Measurements from ENCODE around the gene CDCP2. TPM values are rescaled to one million over a fixed set of nuclear protein-coding genes. Genes with fewer than 3 reads are reported as not detected.

Gene CDCP2
- total RNA-seq, 1 donor, result not detected

GRCh38 chr1:54124906-54125305 is 27.9 kb downstream of the CDCP2 start:
- no peak for TF ChIP-seq CTCF (IDR thresholded peaks at IDR 0.05; ENCODE audit: insufficient read depth, low read depth, low read length)
- no peak overlapping the region for H3K4me3 ChIP-seq (ENCODE audit: low read depth, low read length)
- DNase-seq (ENCODE audit: low read depth), result no peak

GRCh38 chr1:54124472-54124871 is 28.3 kb downstream of the CDCP2 start:
- TF ChIP-seq CTCF (IDR thresholded peaks at IDR 0.05; ENCODE audit: insufficient read depth, low read depth, low read length), result no peak
- H3K4me3 ChIP-seq (ENCODE audit: low read depth, low read length), result no peak overlapping the region
- DNase-seq (ENCODE audit: low read depth), result no peak

GRCh38 chr1:54122992-54123391 is 29.8 kb downstream of the CDCP2 start:
- no peak for TF ChIP-seq CTCF (IDR thresholded peaks at IDR 0.05; ENCODE audit: insufficient read depth, low read depth, low read length)
- DNase-seq (ENCODE audit: low read depth), result no peak
- no peak overlapping the region for H3K4me3 ChIP-seq (ENCODE audit: low read depth, low read length)

- no peak for DNase-seq (ENCODE audit: low read depth)
- no peak for TF ChIP-seq CTCF (IDR thresholded peaks at IDR 0.05; ENCODE audit: insufficient read depth, low read depth, low read length)
- no peak overlapping the region for H3K4me3 ChIP-seq (ENCODE audit: low read depth, low read length)
Observed at GRCh38 chr1:54122135-54122751, 30.6 kb downstream of the CDCP2 start.

GRCh38 chr1:54121482-54122134 is 31.2 kb downstream of the CDCP2 start:
- peak; percentile 80 for TF ChIP-seq CTCF (IDR thresholded peaks at IDR 0.05; ENCODE audit: insufficient read depth, low read depth, low read length)
- peak; percentile 72 for DNase-seq (ENCODE audit: low read depth)

GRCh38 chr1:54120698-54121481 is 31.9 kb downstream of the CDCP2 start:
- TF ChIP-seq CTCF (IDR thresholded peaks at IDR 0.05; ENCODE audit: insufficient read depth, low read depth, low read length), result no peak
- no peak overlapping the region for H3K4me3 ChIP-seq (ENCODE audit: low read depth, low read length)
- no peak for DNase-seq (ENCODE audit: low read depth)

More at GRCh38 chr1:54121482-54122134, 31.2 kb downstream of the CDCP2 start:
- H3K4me3 ChIP-seq (ENCODE audit: low read depth, low read length), result peak overlapping the region; percentile 18
